OCI-M1 (cell line): ENCODE data around the gene NR1D1.

ENCODE experiments used
- DNase-seq: peaks from one replicate; lab custom pipeline; 2025; lab: John Stamatoyannopoulos, UW

Gene NR1D1

GRCh38 chr17:40075201-40075941 lies 25.0 kb downstream of the NR1D1 start:
- DNase-seq, result peak; percentile 90

GRCh38 chr17:40074871-40075200 lies 25.6 kb downstream of the NR1D1 start:
- no peak for DNase-seq

- no peak for DNase-seq
Measured at GRCh38 chr17:40074175-40074512, 26.2 kb downstream of the NR1D1 start.

GRCh38 chr17:40073454-40074174 lies 26.8 kb downstream of the NR1D1 start:
- DNase-seq, result no peak

- peak; percentile 78 for DNase-seq
Measured at GRCh38 chr17:40072735-40073346, 27.5 kb downstream of the NR1D1 start.

- peak; percentile 48 for DNase-seq
Measured at GRCh38 chr17:40072040-40072734, 28.2 kb downstream of the NR1D1 start.

GRCh38 chr17:40071313-40072039 lies 28.9 kb downstream of the NR1D1 start:
- peak; percentile 60 for DNase-seq

GRCh38 chr17:40070709-40071312 lies 29.6 kb downstream of the NR1D1 start:
- DNase-seq, result peak; percentile 47

- DNase-seq, result peak; percentile 56
Measured at GRCh38 chr17:40069751-40070708, 30.4 kb downstream of the NR1D1 start.

- peak; percentile 86 for DNase-seq
Measured at GRCh38 chr17:40068917-40069750, 31.3 kb downstream of the NR1D1 start.

GRCh38 chr17:40068584-40068916 lies 31.8 kb downstream of the NR1D1 start:
- DNase-seq, result no peak

- no peak for DNase-seq
Measured at GRCh38 chr17:40068129-40068581, 32.2 kb downstream of the NR1D1 start.

GRCh38 chr17:40067710-40068109 lies 32.7 kb downstream of the NR1D1 start:
- DNase-seq, result no peak

- DNase-seq, result no peak
Measured at GRCh38 chr17:40065769-40066510, 34.4 kb downstream of the NR1D1 start.

- no peak for DNase-seq
Measured at GRCh38 chr17:40064971-40065768, 35.2 kb downstream of the NR1D1 start.

- no peak for DNase-seq
Measured at GRCh38 chr17:40063901-40064531, 36.4 kb downstream of the NR1D1 start.

- peak; percentile 56 for DNase-seq
Measured at GRCh38 chr17:40063187-40063771, 37.1 kb downstream of the NR1D1 start.
